ENCODE measurements around the gene GXYLT1.

Gene GXYLT1

GRCh38 chr12:42144158-42144407, 591 bp downstream of the GXYLT1 start:
- DNase-seq (ENCODE audit: low read depth): no peak

- peak; percentile 25 for DNase-seq (ENCODE audit: low read depth)
Measured at GRCh38 chr12:42143452-42144157, 1.1 kb downstream of the GXYLT1 start.

GRCh38 chr12:42141981-42142606, 2.6 kb downstream of the GXYLT1 start:
- DNase-seq (ENCODE audit: low read depth): no peak

- peak; percentile 27 for DNase-seq (ENCODE audit: low read depth)
Measured at GRCh38 chr12:42140901-42141300, 3.8 kb downstream of the GXYLT1 start.

- peak; percentile 66 for DNase-seq (ENCODE audit: low read depth)
Measured at GRCh38 chr12:42135259-42135814, 9.3 kb downstream of the GXYLT1 start.

- DNase-seq (ENCODE audit: low read depth): peak; percentile 35
Measured at GRCh38 chr12:42130672-42131402, 13.8 kb downstream of the GXYLT1 start.

GRCh38 chr12:42129595-42130204, 15.0 kb downstream of the GXYLT1 start:
- peak; percentile 61 for DNase-seq (ENCODE audit: low read depth)

GRCh38 chr12:42128888-42129287, 15.8 kb downstream of the GXYLT1 start:
- no peak for DNase-seq (ENCODE audit: low read depth)

GRCh38 chr12:42128327-42128726, 16.3 kb downstream of the GXYLT1 start:
- no peak for DNase-seq (ENCODE audit: low read depth)

GRCh38 chr12:42126963-42127362, 17.7 kb downstream of the GXYLT1 start:
- no peak for DNase-seq (ENCODE audit: low read depth)

GRCh38 chr12:42125388-42125767, 19.3 kb downstream of the GXYLT1 start:
- DNase-seq (ENCODE audit: low read depth): no peak

GRCh38 chr12:42124764-42125387, 19.8 kb downstream of the GXYLT1 start:
- no peak for DNase-seq (ENCODE audit: low read depth)

GRCh38 chr12:42119085-42119633, 25.5 kb downstream of the GXYLT1 start:
- DNase-seq (ENCODE audit: low read depth): peak; percentile 81

GRCh38 chr12:42118136-42118879, 26.4 kb downstream of the GXYLT1 start:
- no peak for DNase-seq (ENCODE audit: low read depth)

GRCh38 chr12:42109031-42109430, 35.6 kb downstream of the GXYLT1 start:
- no peak for DNase-seq (ENCODE audit: low read depth)

- DNase-seq (ENCODE audit: low read depth): peak; percentile 31
Measured at GRCh38 chr12:42106791-42107190, 37.9 kb downstream of the GXYLT1 start.

GRCh38 chr12:42104784-42105183, 39.9 kb downstream of the GXYLT1 start:
- no peak for DNase-seq (ENCODE audit: low read depth)

GRCh38 chr12:42104087-42104486, 40.6 kb downstream of the GXYLT1 start:
- no peak for DNase-seq (ENCODE audit: low read depth)

GRCh38 chr12:42103155-42103554, 41.5 kb downstream of the GXYLT1 start:
- no peak for DNase-seq (ENCODE audit: low read depth)

- no peak for DNase-seq (ENCODE audit: low read depth)
Measured at GRCh38 chr12:42102720-42103119, 42.0 kb downstream of the GXYLT1 start.

GRCh38 chr12:42099433-42099832, 45.2 kb downstream of the GXYLT1 start:
- DNase-seq (ENCODE audit: low read depth): no peak

Measured in fibroblast of gingiva (primary cell).